ENCODE data around the gene CHFR. TPM values are rescaled to one million over a fixed set of nuclear protein-coding genes. Genes with fewer than 3 reads are reported as not detected.

The CHFR gene
- polyA plus RNA-seq, 3 donors: 18.9 to 33.0 (median 28.5) TPM

Other genes starting within 250 kb of the CHFR start
- 10 to 100 TPM; 54.6 to 63.3 (median 62.3) TPM for gene POLE, start 200.3 kb downstream of the CHFR start, polyA plus RNA-seq (ENCODE audit: insufficient read length in 3 of 3)
- 10 to 100 TPM; 55.5 to 71.5 (median 64.5) TPM for gene PXMP2, start 200.0 kb downstream of the CHFR start, polyA plus RNA-seq (ENCODE audit: insufficient read length in 3 of 3)
- 10 to 100 TPM; 23.1 to 27.1 (median 23.4) TPM for gene PGAM5, start 176.8 kb downstream of the CHFR start, polyA plus RNA-seq (ENCODE audit: insufficient read length in 3 of 3)
- 10 to 100 TPM; 60.6 to 79.2 (median 79.0) TPM for gene ANKLE2, start 125.8 kb downstream of the CHFR start, polyA plus RNA-seq (ENCODE audit: insufficient read length in 3 of 3)
- 10 to 100 TPM; 27.3 to 36.7 (median 34.5) TPM for gene GOLGA3, start 58.7 kb downstream of the CHFR start, polyA plus RNA-seq (ENCODE audit: insufficient read length in 3 of 3)
- 10 to 100 TPM; 19.6 to 32.8 (median 27.7) TPM for gene ZNF605, start 68.7 kb upstream of the CHFR start, polyA plus RNA-seq (ENCODE audit: insufficient read length in 3 of 3)
- gene ZNF26, start 98.8 kb upstream of the CHFR start, polyA plus RNA-seq (ENCODE audit: insufficient read length in 3 of 3): 10 to 100 TPM; 11.2 to 16.6 (median 14.5) TPM
- 10 to 100 TPM; 56.6 to 84.9 (median 78.5) TPM for gene ZNF84, start 149.9 kb upstream of the CHFR start, polyA plus RNA-seq (ENCODE audit: insufficient read length in 3 of 3)
- gene ZNF140, start 193.3 kb upstream of the CHFR start, polyA plus RNA-seq (ENCODE audit: insufficient read length in 3 of 3): 10 to 100 TPM; 32.2 to 43.7 (median 41.8) TPM
- 1 to 10 TPM; 3.1 to 8.6 (median 7.8) TPM for gene ZNF891, start 242.7 kb upstream of the CHFR start, polyA plus RNA-seq (ENCODE audit: insufficient read length in 3 of 3)
- 10 to 100 TPM; 17.3 to 30.0 (median 29.3) TPM for gene ZNF10, start 243.0 kb upstream of the CHFR start, polyA plus RNA-seq (ENCODE audit: insufficient read length in 3 of 3)

Measured in renal pelvis (tissue), 3 donors.